GM12878 (cell line): ENCODE data around the gene CTSA. TPM values are rescaled to one million over a fixed set of nuclear protein-coding genes. Genes with fewer than 3 reads are reported as not detected.

ENCODE experiments used
- ATAC-seq: fragments of 200-7000 bp; cut with Tn5 transposase; 3 replicates; pipeline ENCODE4 v1.9.1; 2020; ENCODE audit warnings: mild to moderate bottlenecking, moderate library complexity
- BruUV-seq: library from RNA; stranded (reverse); fragments of 400-500 nt; replicated peaks from 2 replicates; lab custom pipeline; 2021; lab: Mats Ljungman, UMichigan
- CTCF ChIA-PET: fragments of 300-600 bp; sonication (Branson Sonifier 250); formaldehyde crosslinking; extraction: SDS; loops from one replicate; lab custom pipeline; 2021; ENCODE audit warnings: inconsistent platforms; lab: Yijun Ruan, JAX
- POLR2A ChIA-PET: fragments of 350-600 bp; formaldehyde crosslinking; extraction: SDS; loops from one replicate; lab custom pipeline; 2021; ENCODE audit warnings: inconsistent platforms; lab: Charles Lee
- RAD21 ChIA-PET: fragments of 300-600 bp; sonication (Branson Sonifier 250); formaldehyde crosslinking; loops from one replicate; lab custom pipeline; 2023; ENCODE audit warnings: antibody characterized with exemption; ENCODE audit not compliant: unreplicated experiment; lab: Charles Lee
- SMC1A ChIA-PET: fragments of 300-600 bp; sonication (Branson Sonifier 250); formaldehyde crosslinking; loops from one replicate; lab custom pipeline; 2023; ENCODE audit not compliant: unreplicated experiment, uncharacterized antibody; lab: Charles Lee
- DNase-seq: peaks from one replicate; pipeline ENCODE4 v3.0.0-alpha.2; 2011; ENCODE audit warnings: low read depth, low spot score
- FAIRE-seq: peaks from 3 replicates; lab custom pipeline; 2011; peaks lifted over from hg19 to GRCh38; lab: Jason Lieb, UNC
- H2AFZ ChIP-seq: 2 replicates; pipeline ENCODE4 v1.6.0; 2011; ENCODE audit warnings: low read depth, low read length, control low read depth; ENCODE audit not compliant: control insufficient read depth
- H3K27ac ChIP-seq: 2 replicates; pipeline ENCODE4 v1.5.1; 2011; ENCODE audit warnings: control low read depth; ENCODE audit not compliant: control insufficient read depth, insufficient read depth
- H3K27me3 ChIP-seq, 2 experiments: replicated peaks in 1 of 2; 2 replicates each; pipeline versions ENCODE4 v1.6.0 to v1.6.1; 2011; ENCODE audit warnings: low read length in 1 of 2; ENCODE audit not compliant: control insufficient read depth in 2 of 2, insufficient read depth in 2 of 2
- H3K36me3 ChIP-seq, 2 experiments: 2 replicates each; pipeline ENCODE4 v1.5.1; 2011; ENCODE audit warnings: low read length in 1 of 2; ENCODE audit not compliant: control insufficient read depth in 2 of 2, insufficient read depth in 2 of 2
- H3K4me1 ChIP-seq: 2 replicates; pipeline ENCODE4 v1.6.1; 2011; ENCODE audit warnings: mild to moderate bottlenecking, low read length, moderate library complexity, mixed read lengths; ENCODE audit not compliant: control insufficient read depth, insufficient read depth
- H3K4me2 ChIP-seq: 2 replicates; pipeline ENCODE4 v1.6.0; 2011; ENCODE audit warnings: control low read depth; ENCODE audit not compliant: control insufficient read depth, insufficient read depth
- H3K4me3 ChIP-seq: fragments of 200-600 bp; sonication (generic); 2 replicates; pipeline ENCODE4 v1.5.1; 2016
- H3K79me2 ChIP-seq: 2 replicates; pipeline ENCODE4 v1.6.0; 2011; ENCODE audit warnings: low read length; ENCODE audit not compliant: control insufficient read depth, insufficient read depth
- H3K9ac ChIP-seq: 2 replicates; pipeline ENCODE4 v1.8.0; 2011; ENCODE audit warnings: low read length, control low read depth, mixed read lengths; ENCODE audit not compliant: control insufficient read depth, insufficient read depth
- H3K9me3 ChIP-seq: replicated peaks from 3 replicates; pipeline ENCODE4 v1.5.1; 2011; ENCODE audit warnings: mild to moderate bottlenecking, low read length; ENCODE audit not compliant: control insufficient read depth, insufficient read depth
- H4K20me1 ChIP-seq: 2 replicates; pipeline ENCODE4 v1.6.0; 2011; ENCODE audit not compliant: control insufficient read depth, insufficient read depth
- ASH2L ChIP-seq: fragments of 300-600, 200-600 bp; sonication (generic); IDR thresholded peaks from 2 replicates; pipeline ENCODE4 v1.6.1; 2017; ENCODE audit warnings: low read depth, mild to moderate bottlenecking, borderline replicate concordance
- BCL11A ChIP-seq: IDR thresholded peaks from 2 replicates; pipeline ENCODE4 v1.6.1; 2011; ENCODE audit warnings: low read depth, low read length
- BHLHE40 ChIP-seq, 2 experiments: fragments of 450-650 bp in 1 of 2; IDR thresholded peaks; 2 replicates each; pipeline ENCODE4 v1.6.1; 2011 to 2017; ENCODE audit warnings: low read depth in 2 of 2, borderline replicate concordance in 1 of 2, improper control_type of control experiment in 1 of 2, low read length in 1 of 2, mild to moderate bottlenecking in 1 of 2
- CHD1 ChIP-seq: IDR thresholded peaks from 2 replicates; pipeline ENCODE4 v1.6.1; 2012; ENCODE audit warnings: low read depth, low read length, improper control_type of control experiment
- E4F1 ChIP-seq: fragments of 450-650 bp; IDR thresholded peaks from 2 replicates; pipeline ENCODE4 v1.6.1; 2018; ENCODE audit warnings: borderline replicate concordance, mild to moderate bottlenecking; ENCODE audit not compliant: partially characterized antibody
- HDAC6 ChIP-seq: fragments of 200-600 bp; sonication (generic); IDR thresholded peaks from one replicate; pipeline ENCODE4 v1.8.0; 2017; ENCODE audit warnings: antibody characterized with exemption; ENCODE audit not compliant: unreplicated experiment
- JUND ChIP-seq: IDR thresholded peaks from 2 replicates; pipeline ENCODE4 v1.6.1; 2012; ENCODE audit warnings: low read depth, mild to moderate bottlenecking, low read length, improper control_type of control experiment, moderate library complexity
- LARP7 ChIP-seq: fragments of 450-650 bp; IDR thresholded peaks from 2 replicates; pipeline ENCODE4 v1.6.1; 2017; ENCODE audit warnings: mild to moderate bottlenecking
- NR2C2 ChIP-seq: IDR thresholded peaks from 2 replicates; pipeline ENCODE4 v1.6.1; 2011; ENCODE audit warnings: borderline replicate concordance, low read depth; ENCODE audit not compliant: control insufficient read depth, insufficient read length
- PBX3 ChIP-seq: IDR thresholded peaks from 2 replicates; pipeline ENCODE4 v1.6.1; 2011; ENCODE audit warnings: mild to moderate bottlenecking, low read depth, low read length, moderate library complexity; ENCODE audit not compliant: insufficient replicate concordance
- RBBP5 ChIP-seq: fragments of 200-600 bp; sonication (generic); conservative IDR thresholded peaks from 2 replicates; pipeline ENCODE4 v1.6.1; 2016
- SMAD5 ChIP-seq: IDR thresholded peaks from 2 replicates; pipeline ENCODE4 v1.6.1; 2016; ENCODE audit warnings: antibody characterized with exemption, low read depth
- WGBS: methylation state at CpG from one replicate; pipeline ENCODE4 v1.1.6; 2016; ENCODE audit warnings: low lambda C conversion rate; ENCODE audit not compliant: insufficient replicate concordance, insufficient coverage; ENCODE audit errors: missing lambda C conversion rate; 5-methylcytosine and 5-hydroxymethylcytosine counted together
- in situ Hi-C: fragments of 300-500 bp; cut with MboI; formaldehyde crosslinking; loops from 9 replicates; pipeline ENCODE4 v1.14.3; 2018; ENCODE audit warnings: mixed read lengths
- intact Hi-C: fragments of 100-400 bp; cut with micrococcal nuclease; formaldehyde crosslinking; loops from one replicate; pipeline ENCODE4 v1.14.2; 2022; ENCODE audit not compliant: unreplicated experiment
- polyA plus RNA-seq, 11 experiments: library from polyadenylated mRNA; depleted of rRNA in 4 of 11; unstranded in 6 of 11; stranded (reverse) in 5 of 11; fragments of >200 nt; fragmentation: Nextera tagmentation in 4 of 11; fragmentation: Illumina TruSeq in 1 of 11; extraction: Ambion mirVana in 4 of 11; extraction: Trizol in 1 of 11; gene quantifications; 1 replicate in 1 of 11; 2 replicates in 10 of 11; pipeline versions ENCODE4 v1.2.1 to v1.2.3, GENCODE V29; 2011 to 2016; ENCODE audit warnings: inconsistent platforms in 2 of 11, missing spikeins in 2 of 11, low read depth in 1 of 11
- total RNA-seq, 4 experiments: library from RNA; depleted of rRNA in 3 of 4; stranded (reverse); fragments of >200 nt in 3 of 4; fragmentation: Illumina TruSeq in 1 of 4; extraction: Trizol in 1 of 4; gene quantifications; 2 replicates each; pipeline versions ENCODE4 v1.2.1 to v1.2.3, GENCODE V29; 2013 to 2021

CTSA gene
- total and polyA plus RNA-seq, 10 of the 15 experiments (the other 5 are each of a cell fraction or from before 2014, with no cell fraction given): 7.1 to 67.0 (median 36.2) TPM

GRCh38 chr20:45918182-45918737 lies 27.1 kb downstream of the CTSA start:
- Histone ChIP-seq H4K20me1 (no peaks in the 10 kb centered on the region), H2AFZ (no peak overlapping the region), H3K9me3 (no peaks in the 10 kb centered on the region), H3K4me2 (no peak overlapping the region), H3K36me3 (no peaks in the 10 kb centered on the region), H3K27me3 (no peaks in the 10 kb centered on the region), H3K79me2 (no peaks in the 10 kb centered on the region), H3K27ac (no peak overlapping the region), H3K4me1 (no peaks in the 10 kb centered on the region), H3K4me3 (no peak overlapping the region), H3K9ac (no peak overlapping the region)
- intact Hi-C loops: no loop called here
- DNase-seq: no peak
- FAIRE-seq: no peak
- POLR2A ChIA-PET: interaction anchor here (0.6 to 1.1 kb wide), 4 partner anchors 9 to 57 kb away, joined by 3 to 8 read pairs (median 3); partner anchors contain the start of gene PCIF1
- SMC1A ChIA-PET: interaction anchor here (1.5 kb wide), 1 partner anchor 15 kb away, joined by 5 read pairs; no protein-coding TSS in a partner anchor
- TF ChIP-seq JUND (no peak), CHD1 (no peak), NR2C2 (no peak), E4F1 (no peak), PBX3 (no peak), RBBP5 (no peak), BCL11A (no peak), HDAC6 (no peak), LARP7 (no peak), SMAD5 (no peak), ASH2L (no peak), BHLHE40 (IDR thresholded peaks at IDR 0.05; ENCODE audit: borderline replicate concordance in 1 of 2, low read depth in 2 of 2, low read length in 1 of 2) (no peak)
- ATAC-seq: no peak
- in situ Hi-C loops: no loop called here
- BruUV-seq: no TSS peak
- 65% methylated on average over 5 of the region's 5 CpGs for WGBS
- CTCF ChIA-PET: interaction anchor here (1.2 to 1.5 kb wide), 3 partner anchors 10 to 119 kb away, joined by 3 to 4 read pairs (median 4); partner anchors contain the start of gene ZNF335
- RAD21 ChIA-PET: no interaction called here
